SJCRH30 (cell line): ENCODE results near the gene GTF2A1. TPM values are rescaled to one million over a fixed set of nuclear protein-coding genes. Genes with fewer than 3 reads are reported as not detected.

ENCODE experiments used
- DNase-seq, 2 experiments: peaks; one replicate each; pipeline ENCODE4 v3.0.0-alpha.2; 2015 to 2020
- H3K27ac ChIP-seq: fragments of 250-450 bp; sonication (Bioruptor Pico); 2 replicates; pipeline ENCODE4 v1.5.1; 2020; ENCODE audit warnings: mild to moderate bottlenecking, moderate library complexity
- H3K27me3 ChIP-seq: fragments of 250-450 bp; sonication (Bioruptor Pico); 2 replicates; pipeline ENCODE4 v1.5.1; 2020; ENCODE audit warnings: mild to moderate bottlenecking, moderate library complexity
- H3K36me3 ChIP-seq: fragments of 250-450 bp; sonication (Bioruptor Pico); 2 replicates; pipeline ENCODE4 v1.5.1; 2020; ENCODE audit warnings: mild to moderate bottlenecking, moderate library complexity
- H3K4me1 ChIP-seq: fragments of 250-450 bp; sonication (Bioruptor Pico); 2 replicates; pipeline ENCODE4 v1.5.1; 2020; ENCODE audit warnings: mild to moderate bottlenecking, moderate library complexity
- H3K4me3 ChIP-seq: fragments of 250-450 bp; sonication (Bioruptor Pico); 2 replicates; pipeline ENCODE4 v1.5.1; 2020; ENCODE audit warnings: mild to moderate bottlenecking, moderate library complexity
- H3K9me3 ChIP-seq: fragments of 250-450 bp; sonication (Bioruptor Pico); replicated peaks from 2 replicates; pipeline ENCODE4 v1.5.1; 2020; ENCODE audit warnings: mild to moderate bottlenecking, moderate library complexity
- total RNA-seq: library from RNA; depleted of rRNA; stranded (reverse); fragments of >200 nt; shearing (Covaris generic); gene quantifications from 2 replicates; pipeline ENCODE4 v1.2.3, GENCODE V29; 2014

The GTF2A1 gene
- total RNA-seq, 1 experiment from 2014 or later, result 27.3 TPM

DNA sequence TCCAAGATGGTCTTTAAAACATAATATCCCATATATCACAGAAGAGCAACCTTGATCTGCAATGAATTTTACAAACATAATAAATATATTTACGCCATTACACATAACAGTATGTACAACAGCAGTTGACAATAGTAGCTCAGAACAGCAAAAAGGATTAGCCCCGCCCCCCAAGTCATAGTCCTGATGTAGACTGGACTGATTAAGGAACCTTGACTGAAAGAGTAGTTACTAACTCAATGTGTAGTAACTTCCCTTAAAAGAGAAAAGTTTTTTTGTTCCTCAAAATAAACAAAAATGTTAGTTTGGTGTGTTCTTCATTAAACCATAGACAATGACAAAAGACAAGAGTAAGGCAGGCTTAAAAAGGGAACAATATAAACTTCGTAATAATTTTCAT, 44.5 kb downstream of the GTF2A1 start:
- H3K27me3 ChIP-seq, result no peaks in the 10 kb centered on the region
- H3K4me1 ChIP-seq, result no peaks in the 10 kb centered on the region
- peaks cover 6% of the 10 kb centered on the region; the same call in 1 of the 2 replicates for H3K36me3 ChIP-seq
- H3K4me3 ChIP-seq, result no peak overlapping the region
- DNase-seq, result no peak
- no peak overlapping the region for H3K27ac ChIP-seq
- no peaks in the 10 kb centered on the region for H3K9me3 ChIP-seq

DNA sequence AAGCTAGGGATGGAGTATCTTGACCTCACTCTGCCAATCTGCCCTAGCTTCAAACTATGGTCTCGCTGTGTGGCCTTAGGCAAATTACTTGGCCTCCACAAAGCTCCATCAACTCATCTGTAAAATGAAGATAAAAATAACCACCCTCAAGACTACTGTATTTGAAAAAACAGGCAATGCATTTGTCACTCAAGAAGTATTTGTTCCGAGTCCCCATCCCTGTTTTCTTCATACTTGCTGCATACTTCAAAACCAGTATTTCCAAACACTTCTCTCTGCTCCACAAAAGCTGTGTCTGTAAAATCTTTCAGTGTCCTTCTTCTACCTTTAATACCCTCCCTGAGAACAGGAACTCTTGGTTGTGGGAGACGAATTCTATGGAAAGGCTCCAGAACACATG, 47.9 kb downstream of the GTF2A1 start:
- no peak overlapping the region for H3K4me3 ChIP-seq
- no peaks in the 10 kb centered on the region for H3K9me3 ChIP-seq
- 0 out of 2 replicates have a peak, but pooled peaks cover 3% of the 10 kb centered on the region for H3K36me3 ChIP-seq
- no peak overlapping the region for H3K27ac ChIP-seq
- no peaks in the 10 kb centered on the region for H3K4me1 ChIP-seq
- H3K27me3 ChIP-seq, result no peaks in the 10 kb centered on the region
- no peak for DNase-seq

- H3K4me1 ChIP-seq, result no peaks in the 10 kb centered on the region
- no peak overlapping the region for H3K27ac ChIP-seq
- H3K4me3 ChIP-seq, result no peak overlapping the region
- no peaks in the 10 kb centered on the region for H3K9me3 ChIP-seq
- 0 out of 2 replicates have a peak, but pooled peaks cover 3% of the 10 kb centered on the region for H3K36me3 ChIP-seq
- no peaks in the 10 kb centered on the region for H3K27me3 ChIP-seq
- no peak for DNase-seq
Observed at GRCh38 chr14:81172353-81172752, 48.4 kb downstream of the GTF2A1 start.

- Histone ChIP-seq H3K4me1 (no peaks in the 10 kb centered on the region), H3K27me3 (no peaks in the 10 kb centered on the region), H3K27ac (peak overlapping the region; percentile 82), H3K36me3 (0 out of 2 replicates have a peak, but pooled peaks cover 3% of the 10 kb centered on the region), H3K9me3 (no peaks in the 10 kb centered on the region), H3K4me3 (peak overlapping the region; percentile 68)
- no peak for DNase-seq
Observed at GRCh38 chr14:81170829-81171195, 49.9 kb downstream of the GTF2A1 start.

GRCh38 chr14:81170104-81170828, 50.5 kb downstream of the GTF2A1 start:
- Histone ChIP-seq H3K9me3 (no peaks in the 10 kb centered on the region), H3K4me3 (peak overlapping the region; percentile 68), H3K27me3 (no peaks in the 10 kb centered on the region), H3K27ac (peak overlapping the region; percentile 82), H3K4me1 (no peaks in the 10 kb centered on the region), H3K36me3 (0 out of 2 replicates have a peak, but pooled peaks cover 1% of the 10 kb centered on the region)
- DNase-seq, result peak; percentile 86 to 89

DNA sequence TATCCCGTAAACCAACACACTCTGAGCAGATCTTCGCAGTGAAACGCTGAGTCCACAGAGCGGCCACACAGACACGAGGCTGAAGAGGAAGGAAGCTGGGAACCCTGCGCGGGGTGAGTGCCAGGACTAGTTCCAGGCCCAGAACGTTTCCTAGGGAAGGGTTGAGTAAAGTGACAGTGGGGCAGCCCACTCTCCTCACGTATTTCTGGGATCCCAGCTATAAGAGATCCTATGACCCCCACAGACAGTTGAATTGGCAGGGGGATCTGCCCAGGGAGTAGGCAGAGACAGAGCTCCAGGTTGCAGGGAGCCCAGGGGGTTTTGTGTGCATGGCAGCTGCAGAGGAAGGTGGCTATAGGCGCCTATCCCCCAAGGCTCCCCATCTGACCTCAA, 51.1 kb downstream of the GTF2A1 start:
- no peak overlapping the region for H3K27ac ChIP-seq
- no peaks in the 10 kb centered on the region for H3K4me1 ChIP-seq
- no peaks in the 10 kb centered on the region for H3K36me3 ChIP-seq
- H3K9me3 ChIP-seq, result no peaks in the 10 kb centered on the region
- H3K27me3 ChIP-seq, result no peaks in the 10 kb centered on the region
- peak in 1 of 2 experiments; percentile 12 for DNase-seq
- peak overlapping the region; percentile 68 for H3K4me3 ChIP-seq

DNA sequence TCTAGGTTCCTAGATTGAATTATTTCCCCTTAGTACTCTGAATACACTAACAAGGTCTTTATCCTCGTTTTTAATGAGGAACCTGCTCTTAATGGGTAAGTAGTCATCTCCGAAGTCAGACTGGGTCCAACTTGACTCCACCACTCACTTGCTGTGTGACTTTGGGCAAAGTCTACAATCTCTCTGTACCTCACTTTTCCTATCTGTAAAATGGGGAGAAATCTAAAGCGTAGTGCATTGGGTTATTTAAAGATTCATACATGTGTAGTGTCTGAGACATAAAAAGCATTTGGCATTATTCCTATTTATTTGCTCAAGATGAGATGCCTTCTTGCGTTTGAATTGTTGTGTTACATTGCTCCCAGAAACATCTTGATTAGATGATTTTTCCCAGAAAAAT, 51.5 kb downstream of the GTF2A1 start:
- no peak for DNase-seq
- H3K27ac ChIP-seq, result no peak overlapping the region
- H3K4me3 ChIP-seq, result no peak overlapping the region; the same call in 1 of the 2 replicates
- no peaks in the 10 kb centered on the region for H3K36me3 ChIP-seq
- no peaks in the 10 kb centered on the region for H3K27me3 ChIP-seq
- no peaks in the 10 kb centered on the region for H3K4me1 ChIP-seq
- no peaks in the 10 kb centered on the region for H3K9me3 ChIP-seq

- DNase-seq, result peak in 1 of 2 experiments; percentile 15
- H3K27me3 ChIP-seq, result no peaks in the 10 kb centered on the region
- H3K27ac ChIP-seq, result no peak overlapping the region
- no peaks in the 10 kb centered on the region for H3K4me1 ChIP-seq
- H3K4me3 ChIP-seq, result no peak overlapping the region
- no peaks in the 10 kb centered on the region for H3K36me3 ChIP-seq
- no peaks in the 10 kb centered on the region for H3K9me3 ChIP-seq
Observed at GRCh38 chr14:81166121-81166520, 54.6 kb downstream of the GTF2A1 start.

DNA sequence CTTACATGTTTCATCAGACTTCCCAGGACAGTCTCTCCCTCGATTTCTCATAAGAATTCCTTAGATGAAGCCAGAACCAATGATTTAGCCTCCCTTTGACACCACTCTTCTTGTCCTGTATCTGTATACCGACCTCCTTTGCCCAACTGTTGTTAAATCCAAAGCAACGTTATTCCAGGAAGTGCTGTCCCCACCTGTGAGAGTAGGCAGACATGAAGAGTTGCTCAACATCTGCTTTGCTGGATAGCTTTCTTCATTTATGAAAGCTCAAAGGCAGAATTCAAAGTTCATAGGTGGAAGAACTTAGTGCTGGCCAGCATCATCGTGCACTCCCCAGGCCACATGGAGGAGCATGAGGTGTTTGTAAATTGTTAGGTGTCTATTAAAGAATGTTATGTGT, 55.6 kb downstream of the GTF2A1 start:
- Histone ChIP-seq H3K4me3 (no peak overlapping the region), H3K9me3 (no peaks in the 10 kb centered on the region), H3K27ac (no peak overlapping the region), H3K27me3 (no peaks in the 10 kb centered on the region), H3K4me1 (no peaks in the 10 kb centered on the region), H3K36me3 (no peaks in the 10 kb centered on the region)
- DNase-seq, result no peak

GRCh38 chr14:81164167-81164774, 56.5 kb downstream of the GTF2A1 start:
- Histone ChIP-seq H3K4me1 (no peaks in the 10 kb centered on the region), H3K4me3 (no peak overlapping the region), H3K9me3 (no peaks in the 10 kb centered on the region), H3K27me3 (no peaks in the 10 kb centered on the region), H3K27ac (no peak overlapping the region), H3K36me3 (no peaks in the 10 kb centered on the region)
- DNase-seq, result peak; percentile 56 to 73

DNA sequence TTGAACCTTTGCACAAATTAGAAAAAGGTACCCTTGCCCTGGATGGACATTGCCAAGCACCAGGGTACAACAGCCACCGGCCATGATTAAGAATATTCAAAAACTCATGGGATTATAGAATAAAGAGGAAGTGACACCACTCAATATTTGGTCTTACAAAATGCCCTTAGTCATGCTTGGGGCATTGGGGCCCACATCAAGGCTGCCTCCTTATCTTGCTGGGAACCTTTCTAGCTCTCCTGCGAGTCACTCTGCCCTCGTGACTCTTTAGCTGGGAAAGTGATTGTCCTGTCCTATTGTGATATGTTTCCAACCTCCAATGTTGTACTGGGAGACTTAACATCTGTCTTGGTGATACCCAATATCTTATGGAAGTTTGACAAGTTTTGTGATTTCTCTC, 57.8 kb downstream of the GTF2A1 start:
- no peaks in the 10 kb centered on the region for H3K9me3 ChIP-seq
- no peaks in the 10 kb centered on the region for H3K4me1 ChIP-seq
- no peak overlapping the region for H3K27ac ChIP-seq
- no peak overlapping the region for H3K4me3 ChIP-seq
- H3K36me3 ChIP-seq, result no peaks in the 10 kb centered on the region
- DNase-seq, result no peak
- H3K27me3 ChIP-seq, result no peaks in the 10 kb centered on the region

- Histone ChIP-seq H3K27me3 (no peaks in the 10 kb centered on the region), H3K36me3 (no peaks in the 10 kb centered on the region), H3K4me3 (no peak overlapping the region), H3K9me3 (no peaks in the 10 kb centered on the region), H3K27ac (no peak overlapping the region), H3K4me1 (no peaks in the 10 kb centered on the region)
- DNase-seq, result no peak
Observed at GRCh38 chr14:81161749-81162148, 59.0 kb downstream of the GTF2A1 start.

GRCh38 chr14:81161088-81161487, 59.7 kb downstream of the GTF2A1 start:
- Histone ChIP-seq H3K4me3 (no peak overlapping the region), H3K4me1 (no peaks in the 10 kb centered on the region), H3K27me3 (no peaks in the 10 kb centered on the region), H3K9me3 (no peaks in the 10 kb centered on the region), H3K36me3 (no peaks in the 10 kb centered on the region), H3K27ac (no peak overlapping the region)
- DNase-seq, result no peak

GRCh38 chr14:81157431-81157830, 63.3 kb downstream of the GTF2A1 start:
- no peak overlapping the region for H3K27ac ChIP-seq
- no peaks in the 10 kb centered on the region for H3K36me3 ChIP-seq
- no peaks in the 10 kb centered on the region for H3K9me3 ChIP-seq
- no peaks in the 10 kb centered on the region for H3K4me1 ChIP-seq
- H3K27me3 ChIP-seq, result no peaks in the 10 kb centered on the region
- no peak overlapping the region for H3K4me3 ChIP-seq
- no peak for DNase-seq

- H3K36me3 ChIP-seq, result no peaks in the 10 kb centered on the region
- no peak for DNase-seq
- H3K4me3 ChIP-seq, result no peak overlapping the region
- no peaks in the 10 kb centered on the region for H3K27me3 ChIP-seq
- no peaks in the 10 kb centered on the region for H3K9me3 ChIP-seq
- no peaks in the 10 kb centered on the region for H3K4me1 ChIP-seq
- no peak overlapping the region for H3K27ac ChIP-seq
Observed at GRCh38 chr14:81153187-81153586, 67.6 kb downstream of the GTF2A1 start.

- H3K4me3 ChIP-seq, result no peak overlapping the region
- no peaks in the 10 kb centered on the region for H3K4me1 ChIP-seq
- no peak for DNase-seq
- no peaks in the 10 kb centered on the region for H3K27me3 ChIP-seq
- H3K9me3 ChIP-seq, result no peaks in the 10 kb centered on the region
- no peak overlapping the region for H3K27ac ChIP-seq
- H3K36me3 ChIP-seq, result no peaks in the 10 kb centered on the region
Observed at GRCh38 chr14:81148635-81149034, 72.1 kb downstream of the GTF2A1 start.
